Measurements from ENCODE around the gene ARL16. TPM values are rescaled to one million over a fixed set of nuclear protein-coding genes. Genes with fewer than 3 reads are reported as not detected.

Gene ARL16
- total RNA-seq, 1 experiment from 2014 or later = 52.7 TPM

- peaks cover 2% of the 10 kb centered on the region; the same call in 1 of the 2 replicates for H3K36me3 ChIP-seq (ENCODE audit: control insufficient read depth, insufficient read depth, low read length)
- H3K4me3 ChIP-seq (ENCODE audit: low read depth in 2 of 2, low read length in 2 of 2) = no peak overlapping the region
- peaks cover 15% of the 10 kb centered on the region for H3K4me1 ChIP-seq (ENCODE audit: control insufficient read depth, insufficient read depth, low read length)
- DNase-seq (ENCODE audit: low read depth, low spot score) = no peak
- no peaks in the 10 kb centered on the region for H3K9me3 ChIP-seq (ENCODE audit: control insufficient read depth, insufficient read depth, low read depth, low read length)
- CTCF ChIA-PET = no interaction called here
- H3K27ac ChIP-seq (ENCODE audit: low read length) = no peak overlapping the region
- in situ Hi-C loops (cut with HindIII; ENCODE audit: low pct_unique_long_range_greater_than_20kb, low sequenced_read_pairs) (no loop called here), intact Hi-C loops (cut with micrococcal nuclease; ENCODE audit: unreplicated experiment) (no loop called here)
- ATAC-seq = no peak
- H3K27me3 ChIP-seq (ENCODE audit: control insufficient read depth, insufficient read depth, low read length) = no peaks in the 10 kb centered on the region
- BruUV-seq (replicated peaks) = no TSS peak
- POLR2A ChIA-PET = no interaction called here
- TF ChIP-seq POLR2AphosphoS5 (IDR thresholded peaks at IDR 0.05; ENCODE audit: low read depth, low read length) (no peak), CTCF (IDR thresholded peaks at IDR 0.05) (no peak), TCF7L2 (IDR thresholded peaks at IDR 0.05; ENCODE audit: low read depth, low read length) (no peak), SIN3A (IDR thresholded peaks at IDR 0.05; ENCODE audit: borderline replicate concordance, insufficient read depth, low read depth, low read length) (no peak), REST (IDR thresholded peaks at IDR 0.05; ENCODE audit: insufficient read depth in 1 of 2, low read depth in 2 of 2, low read length in 1 of 2) (no peak)
Measured at GRCh38 chr17:81717766-81718089, 34.1 kb upstream of the ARL16 start.

GRCh38 chr17:81717049-81717765, 33.6 kb upstream of the ARL16 start:
- DNase-seq (ENCODE audit: low read depth, low spot score) = no peak
- TF ChIP-seq TCF7L2 (IDR thresholded peaks at IDR 0.05; ENCODE audit: low read depth, low read length) (no peak), REST (IDR thresholded peaks at IDR 0.05; ENCODE audit: insufficient read depth in 1 of 2, low read depth in 2 of 2, low read length in 1 of 2) (no peak), POLR2AphosphoS5 (IDR thresholded peaks at IDR 0.05; ENCODE audit: low read depth, low read length) (no peak), CTCF (IDR thresholded peaks at IDR 0.05) (no peak), SIN3A (IDR thresholded peaks at IDR 0.05; ENCODE audit: borderline replicate concordance, insufficient read depth, low read depth, low read length) (no peak)
- BruUV-seq (replicated peaks) = no TSS peak
- H3K4me3 ChIP-seq (ENCODE audit: low read depth in 2 of 2, low read length in 2 of 2) = no peak overlapping the region
- in situ Hi-C loops (cut with HindIII; ENCODE audit: low pct_unique_long_range_greater_than_20kb, low sequenced_read_pairs) = no loop called here
- CTCF ChIA-PET = no interaction called here
- no peaks in the 10 kb centered on the region for H3K9me3 ChIP-seq (ENCODE audit: control insufficient read depth, insufficient read depth, low read depth, low read length)
- no peak overlapping the region for H3K27ac ChIP-seq (ENCODE audit: low read length)
- peaks cover 3% of the 10 kb centered on the region; the same call in 1 of the 2 replicates for H3K36me3 ChIP-seq (ENCODE audit: control insufficient read depth, insufficient read depth, low read length)
- POLR2A ChIA-PET = no interaction called here
- no peaks in the 10 kb centered on the region for H3K27me3 ChIP-seq (ENCODE audit: control insufficient read depth, insufficient read depth, low read length)
- ATAC-seq = no peak
- intact Hi-C loops (cut with micrococcal nuclease; ENCODE audit: unreplicated experiment) = no loop called here
- peaks cover 15% of the 10 kb centered on the region for H3K4me1 ChIP-seq (ENCODE audit: control insufficient read depth, insufficient read depth, low read length)
